GM23248 (cell line): Measurements from ENCODE around the gene PSME1. TPM values are rescaled to one million over a fixed set of nuclear protein-coding genes. Genes with fewer than 3 reads are reported as not detected.

Source experiments
- DNase-seq: peaks from one replicate; pipeline ENCODE4 v3.0.0-alpha.2; 2015
- H2AFZ ChIP-seq: fragments of 200-600 bp; sonication (generic); 2 replicates; pipeline ENCODE4 v1.6.1; 2016; ENCODE audit warnings: antibody characterized with exemption
- H3F3A ChIP-seq: fragments of 200-600 bp; sonication (generic); 2 replicates; pipeline ENCODE4 v1.6.1; 2016; ENCODE audit warnings: mild to moderate bottlenecking, antibody characterized with exemption, mixed run types; ENCODE audit not compliant: insufficient read depth
- H3K27ac ChIP-seq: fragments of 200-600 bp; sonication (generic); 2 replicates; pipeline ENCODE4 v1.5.1; 2016; ENCODE audit warnings: mild to moderate bottlenecking
- H3K27me3 ChIP-seq: fragments of 200-600 bp; sonication (generic); replicated peaks from 2 replicates; pipeline ENCODE4 v1.6.1; 2016; ENCODE audit warnings: mild to moderate bottlenecking; ENCODE audit not compliant: insufficient read depth
- H3K36me3 ChIP-seq: fragments of 200-600 bp; sonication (generic); 2 replicates; pipeline ENCODE4 v1.6.1; 2016; ENCODE audit warnings: low read depth, mild to moderate bottlenecking
- H3K4me1 ChIP-seq: fragments of 200-600 bp; sonication (generic); 2 replicates; pipeline ENCODE4 v1.6.1; 2016; ENCODE audit warnings: mild to moderate bottlenecking; ENCODE audit not compliant: insufficient read depth
- H3K4me2 ChIP-seq: fragments of 200-600 bp; sonication (generic); one replicate; pipeline ENCODE4 v1.6.1; 2016; ENCODE audit warnings: mild to moderate bottlenecking; ENCODE audit not compliant: unreplicated experiment
- H3K4me3 ChIP-seq: fragments of 200-600 bp; sonication (generic); 2 replicates; pipeline ENCODE4 v1.5.1; 2016; ENCODE audit warnings: mild to moderate bottlenecking
- H3K79me2 ChIP-seq: fragments of 200-600 bp; sonication (generic); 2 replicates; pipeline ENCODE4 v1.6.1; 2016; ENCODE audit warnings: mild to moderate bottlenecking; ENCODE audit not compliant: insufficient read depth
- H3K9ac ChIP-seq: fragments of 200-600 bp; sonication (generic); 2 replicates; pipeline ENCODE4 v1.6.1; 2016; ENCODE audit warnings: mild to moderate bottlenecking
- H3K9me2 ChIP-seq: fragments of 200-600 bp; sonication (generic); 2 replicates; pipeline ENCODE4 v1.6.1; 2016; ENCODE audit warnings: mixed run types, mild to moderate bottlenecking, moderate library complexity; ENCODE audit not compliant: insufficient read depth
- H3K9me3 ChIP-seq: fragments of 200-600 bp; sonication (generic); one replicate; pipeline ENCODE4 v1.6.1; 2017; ENCODE audit warnings: low read depth
- H4K20me1 ChIP-seq: fragments of 200-600 bp; sonication (generic); 2 replicates; pipeline ENCODE4 v1.6.0; 2016; ENCODE audit not compliant: insufficient read depth
- EZH2 ChIP-seq: fragments of 200-600 bp; sonication (generic); IDR thresholded peaks from 2 replicates; pipeline ENCODE4 v1.6.1; 2018; ENCODE audit warnings: antibody characterized with exemption, mild to moderate bottlenecking; ENCODE audit not compliant: insufficient read depth, poor library complexity, severe bottlenecking
- EZH2phosphoT487 ChIP-seq: fragments of 200-600 bp; sonication (generic); IDR thresholded peaks from 2 replicates; pipeline ENCODE4 v1.6.1; 2018; ENCODE audit warnings: antibody characterized with exemption, moderate library complexity, mild to moderate bottlenecking, low read depth; ENCODE audit not compliant: insufficient read depth
- WGBS, 2 experiments: methylation state at CpG; one replicate each; pipeline ENCODE4 v1.1.6; 2015 to 2017; ENCODE audit warnings: low lambda C conversion rate in 2 of 2, low coverage in 1 of 2; ENCODE audit errors: missing lambda C conversion rate in 2 of 2; 5-methylcytosine and 5-hydroxymethylcytosine counted together
- in situ Hi-C: fragments of 300-500 bp; cut with MboI; formaldehyde crosslinking; loops from 2 replicates; pipeline ENCODE4 v1.15.0; 2020
- polyA plus RNA-seq: library from polyadenylated mRNA; unstranded; fragments of >200 nt; fragmentation: Nextera tagmentation; extraction: Ambion mirVana; gene quantifications from 2 replicates; pipeline ENCODE4 v1.2.1, GENCODE V29; 2016
- total RNA-seq: library from RNA; depleted of rRNA; stranded (reverse); fragments of >200 nt; shearing (Covaris generic); gene quantifications from 2 replicates; pipeline ENCODE4 v1.2.3, GENCODE V29; 2014

The PSME1 gene
- total and polyA plus RNA-seq, 2 experiments from 2014 or later, result 58.9 to 144 TPM

- Histone ChIP-seq H3K27me3 (no peaks in the 10 kb centered on the region), H3K9ac (peak within 1 kb of the TSS; percentile 81), H3K9me3 (no peaks in the 10 kb centered on the region), H3K27ac (peak within 1 kb of the TSS; percentile 64), H3K36me3 (peaks cover 12% of the 10 kb centered on the region; the same call in 1 of the 2 replicates), H2AFZ (peak within 1 kb of the TSS; percentile 85), H3K79me2 (peaks cover 63% of the 10 kb centered on the region), H3K4me2 (peak within 1 kb of the TSS; percentile 95), H4K20me1 (no peaks in the 10 kb centered on the region), H3K4me1 (peaks cover 43% of the 10 kb centered on the region), H3K9me2 (no peaks in the 10 kb centered on the region), H3K4me3 (peak within 1 kb of the TSS; percentile 93), H3F3A (peaks cover 41% of the 10 kb centered on the region)
- 0 to 2% methylated on average over 59 to 65 of the region's 65 CpGs for WGBS, 2 experiments
- peak; percentile 100 for DNase-seq
- in situ Hi-C loops, result no loop called here
- no peak for TF ChIP-seq EZH2phosphoT487
- no peak for TF ChIP-seq EZH2
These were observed 5.3 kb downstream of the PSME1 start, which contains the start of gene EMC9 for GRCh38 chr14:24141097-24141880. TSS of gene EMC9 (minus strand) at chr14:24141591. CDS start at chr14:24141304, 287 bp downstream.

GRCh38 chr14:24143511-24143910 lies 7.5 kb downstream of the PSME1 start:
- Histone ChIP-seq H4K20me1 (no peaks in the 10 kb centered on the region), H3K27ac (peak overlapping the region; percentile 37), H3K4me2 (peak overlapping the region; percentile 52), H3F3A (peaks cover 41% of the 10 kb centered on the region), H3K27me3 (no peaks in the 10 kb centered on the region), H3K4me3 (no peak overlapping the region), H2AFZ (no peak overlapping the region), H3K36me3 (peaks cover 6% of the 10 kb centered on the region; the same call in 1 of the 2 replicates), H3K9me3 (no peaks in the 10 kb centered on the region), H3K9ac (no peak overlapping the region), H3K4me1 (peaks cover 46% of the 10 kb centered on the region), H3K79me2 (peaks cover 55% of the 10 kb centered on the region), H3K9me2 (no peaks in the 10 kb centered on the region)
- no peak for TF ChIP-seq EZH2
- no peak for TF ChIP-seq EZH2phosphoT487
- WGBS, 2 experiments, result 8 to 14% methylated on average over 2 of the region's 2 CpGs
- in situ Hi-C loops, result no loop called here
- DNase-seq, result peak; percentile 87

GRCh38 chr14:24144451-24144850 lies 8.5 kb downstream of the PSME1 start:
- no peaks in the 10 kb centered on the region for H4K20me1 ChIP-seq
- H3K9me2 ChIP-seq, result no peaks in the 10 kb centered on the region
- H3F3A ChIP-seq, result peaks cover 41% of the 10 kb centered on the region
- H3K4me2 ChIP-seq, result no peak overlapping the region
- no peak for DNase-seq
- H3K27me3 ChIP-seq, result no peaks in the 10 kb centered on the region
- H3K36me3 ChIP-seq, result peaks cover 4% of the 10 kb centered on the region; the same call in 1 of the 2 replicates
- H3K4me3 ChIP-seq, result no peak overlapping the region
- H3K4me1 ChIP-seq, result peaks cover 44% of the 10 kb centered on the region
- peaks cover 55% of the 10 kb centered on the region for H3K79me2 ChIP-seq
- no peak overlapping the region for H3K9ac ChIP-seq
- in situ Hi-C loops, result no loop called here
- no peak overlapping the region for H2AFZ ChIP-seq
- TF ChIP-seq EZH2 (no peak), EZH2phosphoT487 (no peak)
- H3K9me3 ChIP-seq, result no peaks in the 10 kb centered on the region
- 96 to 100% methylated on average over 1 of the region's 1 CpG for WGBS, 2 experiments
- H3K27ac ChIP-seq, result no peak overlapping the region

- Histone ChIP-seq H4K20me1 (no peaks in the 10 kb centered on the region), H3K4me1 (peaks cover 37% of the 10 kb centered on the region), H3K79me2 (peaks cover 55% of the 10 kb centered on the region), H3K27me3 (no peaks in the 10 kb centered on the region), H3K9me2 (no peaks in the 10 kb centered on the region), H3K9ac (peak overlapping the region; percentile 80), H2AFZ (no peak overlapping the region), H3K36me3 (peaks cover 8% of the 10 kb centered on the region; the same call in 1 of the 2 replicates), H3K27ac (peak overlapping the region; percentile 79; the same call in 1 of the 2 replicates), H3K4me3 (peak overlapping the region; percentile 84), H3K9me3 (no peaks in the 10 kb centered on the region), H3K4me2 (peak overlapping the region; percentile 83), H3F3A (peaks cover 41% of the 10 kb centered on the region)
- in situ Hi-C loops, result no loop called here
- 81 to 88% methylated on average over 2 of the region's 2 CpGs for WGBS, 2 experiments
- no peak for TF ChIP-seq EZH2phosphoT487
- TF ChIP-seq EZH2, result no peak
- DNase-seq, result no peak
These were observed 9.2 kb downstream of the PSME1 start for GRCh38 chr14:24145219-24145618.
